ENCODE results near the gene MTMR12. TPM values are rescaled to one million over a fixed set of nuclear protein-coding genes. Genes with fewer than 3 reads are reported as not detected.
A peak's percentile ranks its signal among the peaks of the same experiment; 100 is the strongest.
"Not testable (repeated sequence)": the region's sequence is repeated elsewhere in the genome, so short reads cannot be mapped to it uniquely, and the experiment has no call there.

Gene MTMR12
- total RNA-seq, 1 experiment from 2014 or later: 19.5 TPM

- in situ Hi-C loops (cut with HindIII; ENCODE audit: low pct_unique_long_range_greater_than_20kb, low sequenced_read_pairs): no loop called here
- DNase-seq (ENCODE audit: low read depth, low spot score): no peak
These were observed 80.8 kb downstream of the MTMR12 start for GRCh38 chr5:32231929-32232328.

GRCh38 chr5:32231241-32231640 lies 81.5 kb downstream of the MTMR12 start:
- in situ Hi-C loops (cut with HindIII; ENCODE audit: low pct_unique_long_range_greater_than_20kb, low sequenced_read_pairs): no loop called here
- DNase-seq (ENCODE audit: low read depth, low spot score): no peak

- in situ Hi-C loops (cut with HindIII; ENCODE audit: low pct_unique_long_range_greater_than_20kb, low sequenced_read_pairs): no loop called here
- DNase-seq (ENCODE audit: low read depth, low spot score): no peak
These were observed 82.2 kb downstream of the MTMR12 start for GRCh38 chr5:32230356-32231099.

- in situ Hi-C loops (cut with HindIII; ENCODE audit: low pct_unique_long_range_greater_than_20kb, low sequenced_read_pairs): no loop called here
- no peak for DNase-seq (ENCODE audit: low read depth, low spot score)
These were observed 83.2 kb downstream of the MTMR12 start for GRCh38 chr5:32229586-32229985.

GRCh38 chr5:32228816-32229215 lies 83.9 kb downstream of the MTMR12 start:
- no peak for DNase-seq (ENCODE audit: low read depth, low spot score)
- in situ Hi-C loops (cut with HindIII; ENCODE audit: low pct_unique_long_range_greater_than_20kb, low sequenced_read_pairs): no loop called here

GRCh38 chr5:32225445-32225844 lies 87.3 kb downstream of the MTMR12 start:
- in situ Hi-C loops (cut with HindIII; ENCODE audit: low pct_unique_long_range_greater_than_20kb, low sequenced_read_pairs): no loop called here
- DNase-seq (ENCODE audit: low read depth, low spot score): no peak

GRCh38 chr5:32223972-32224609 lies 88.6 kb downstream of the MTMR12 start:
- DNase-seq (ENCODE audit: low read depth, low spot score): peak; percentile 55
- in situ Hi-C loops (cut with HindIII; ENCODE audit: low pct_unique_long_range_greater_than_20kb, low sequenced_read_pairs): no loop called here

GRCh38 chr5:32222723-32223470 lies 89.8 kb downstream of the MTMR12 start:
- in situ Hi-C loops (cut with HindIII; ENCODE audit: low pct_unique_long_range_greater_than_20kb, low sequenced_read_pairs): no loop called here
- DNase-seq (ENCODE audit: low read depth, low spot score): no peak

- DNase-seq (ENCODE audit: low read depth, low spot score): peak; percentile 92
- in situ Hi-C loops (cut with HindIII; ENCODE audit: low pct_unique_long_range_greater_than_20kb, low sequenced_read_pairs): no loop called here
These were observed 94.8 kb downstream of the MTMR12 start for GRCh38 chr5:32217886-32218396.

- in situ Hi-C loops (cut with HindIII; ENCODE audit: low pct_unique_long_range_greater_than_20kb, low sequenced_read_pairs); DNase-seq (ENCODE audit: low read depth, low spot score): not testable (repeated sequence)
These were observed 98.4 kb downstream of the MTMR12 start for GRCh38 chr5:32214344-32214743.

- DNase-seq (ENCODE audit: low read depth, low spot score): no peak
These were observed 102.6 kb downstream of the MTMR12 start for GRCh38 chr5:32210151-32210550.

GRCh38 chr5:32208837-32209236 lies 103.9 kb downstream of the MTMR12 start:
- DNase-seq (ENCODE audit: low read depth, low spot score); in situ Hi-C loops (cut with HindIII; ENCODE audit: low pct_unique_long_range_greater_than_20kb, low sequenced_read_pairs): not testable (repeated sequence)

More at GRCh38 chr5:32210151-32210550, 102.6 kb downstream of the MTMR12 start:
- in situ Hi-C loops (cut with HindIII; ENCODE audit: low pct_unique_long_range_greater_than_20kb, low sequenced_read_pairs): no loop called here

- in situ Hi-C loops (cut with HindIII; ENCODE audit: low pct_unique_long_range_greater_than_20kb, low sequenced_read_pairs): no loop called here
- no peak for DNase-seq (ENCODE audit: low read depth, low spot score)
These were observed 105.4 kb downstream of the MTMR12 start for GRCh38 chr5:32207355-32207634.

- in situ Hi-C loops (cut with HindIII; ENCODE audit: low pct_unique_long_range_greater_than_20kb, low sequenced_read_pairs): no loop called here
These were observed 106.0 kb downstream of the MTMR12 start for GRCh38 chr5:32206509-32207354.

GRCh38 chr5:32206053-32206452 lies 106.7 kb downstream of the MTMR12 start:
- no peak for DNase-seq (ENCODE audit: low read depth, low spot score)
- in situ Hi-C loops (cut with HindIII; ENCODE audit: low pct_unique_long_range_greater_than_20kb, low sequenced_read_pairs): no loop called here

More at GRCh38 chr5:32206509-32207354, 106.0 kb downstream of the MTMR12 start:
- no peak for DNase-seq (ENCODE audit: low read depth, low spot score)

- DNase-seq (ENCODE audit: low read depth, low spot score): no peak
- in situ Hi-C loops (cut with HindIII; ENCODE audit: low pct_unique_long_range_greater_than_20kb, low sequenced_read_pairs): no loop called here
These were observed 110.3 kb downstream of the MTMR12 start for GRCh38 chr5:32202394-32202793.

- in situ Hi-C loops (cut with HindIII; ENCODE audit: low pct_unique_long_range_greater_than_20kb, low sequenced_read_pairs): no loop called here
- DNase-seq (ENCODE audit: low read depth, low spot score): no peak
These were observed 111.5 kb downstream of the MTMR12 start for GRCh38 chr5:32201122-32201753.

Data from SK-MEL-5 (cell line).